Spinal cord (tissue), 10 donors: ENCODE results near the gene ALLC. TPM values are rescaled to one million over a fixed set of nuclear protein-coding genes. Genes with fewer than 3 reads are reported as not detected.

Source experiments
- DNase-seq, 6 donors: peaks; one replicate each; pipeline versions ENCODE4 v3.0.0 to v3.0.0-alpha.2; 2013 to 2015; ENCODE audit warnings: low spot score in 6 of 6, low read depth in 4 of 6
- H3K27ac ChIP-seq: one replicate; pipeline ENCODE4 v1.5.1; 2013; ENCODE audit warnings: low read depth, low read length, control low read depth
- H3K27me3 ChIP-seq: one replicate; pipeline ENCODE4 v1.6.1; 2013; ENCODE audit warnings: low read length; ENCODE audit not compliant: control insufficient read depth, insufficient read depth
- H3K36me3 ChIP-seq: one replicate; pipeline ENCODE4 v1.6.1; 2013; ENCODE audit warnings: low read length; ENCODE audit not compliant: control insufficient read depth, insufficient read depth
- H3K4me1 ChIP-seq: one replicate; pipeline ENCODE4 v1.6.1; 2013; ENCODE audit warnings: low read length; ENCODE audit not compliant: control insufficient read depth, insufficient read depth
- H3K4me3 ChIP-seq: one replicate; pipeline ENCODE4 v1.5.1; 2013; ENCODE audit warnings: low read depth, low read length, control low read depth
- H3K9me3 ChIP-seq: one replicate; pipeline ENCODE4 v1.6.1; 2013; ENCODE audit warnings: low read length; ENCODE audit not compliant: control insufficient read depth, insufficient read depth
- WGBS: methylation state at CpG from one replicate; pipeline ENCODE4 v1.1.5; 2013; ENCODE audit warnings: missing lambda C conversion rate; ENCODE audit not compliant: insufficient coverage; 5-methylcytosine and 5-hydroxymethylcytosine counted together
- polyA plus RNA-seq, 2 donors: library from polyadenylated mRNA; unstranded; fragments of 120-200 nt; gene quantifications; one replicate each; pipeline ENCODE4 v1.2.1, GENCODE V29; 2013; ENCODE audit not compliant: insufficient read length in 2 of 2
- total RNA-seq, 2 donors: library from RNA; depleted of rRNA in 1 of 2; stranded (reverse); fragments of 120-200 nt in 1 of 2; fragments of >200 nt in 1 of 2; gene quantifications; one replicate each; pipeline versions ENCODE4 v1.2.3 to v1.2.4, GENCODE V29; 2013 to 2014
- donor health status: healthy.

The ALLC gene
- total and polyA plus RNA-seq, 4 donors = 0.71 to 8.2 (median 1.6) TPM

DNA sequence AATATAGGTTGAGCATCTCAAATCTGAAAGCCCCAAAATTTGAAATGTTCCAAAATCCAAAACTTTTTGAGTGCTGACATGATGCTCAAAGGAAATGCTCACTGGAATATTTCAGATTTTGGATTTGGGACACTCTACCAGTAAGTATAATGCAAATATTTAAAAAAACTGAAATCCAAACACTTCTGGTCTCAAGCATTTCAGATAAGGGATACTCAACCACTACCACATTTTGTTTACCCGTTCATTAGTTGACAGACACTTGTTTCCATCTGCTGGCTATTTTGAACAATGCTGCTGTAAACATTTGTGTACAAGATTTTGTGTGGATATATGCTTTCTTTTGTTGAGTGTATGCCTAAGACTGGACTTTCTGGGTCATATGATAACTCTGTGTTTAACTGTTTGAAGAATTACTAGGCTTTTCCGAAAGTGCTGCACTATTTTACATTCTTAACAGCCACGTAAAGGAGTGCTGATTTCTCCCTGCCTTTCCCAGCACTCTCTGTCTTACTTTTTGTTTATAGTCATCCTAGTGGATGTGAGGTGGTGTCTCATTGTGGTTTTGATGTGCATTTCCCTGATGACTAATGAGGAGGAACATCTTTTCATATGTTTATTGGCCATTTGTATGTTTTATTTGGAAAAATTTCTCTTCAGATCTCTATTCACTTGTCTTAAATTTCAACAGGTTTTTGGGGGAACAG, 25.9 kb downstream of the ALLC start:
- Histone ChIP-seq H3K4me3 (no peak overlapping the region), H3K36me3 (no peaks in the 10 kb centered on the region), H3K27ac (no peak overlapping the region), H3K9me3 (no peaks in the 10 kb centered on the region), H3K27me3 (no peaks in the 10 kb centered on the region), H3K4me1 (no peaks in the 10 kb centered on the region)
- DNase-seq = no peak
- no CpG with 5 or more reads among the region's 3 CpGs for WGBS

DNA sequence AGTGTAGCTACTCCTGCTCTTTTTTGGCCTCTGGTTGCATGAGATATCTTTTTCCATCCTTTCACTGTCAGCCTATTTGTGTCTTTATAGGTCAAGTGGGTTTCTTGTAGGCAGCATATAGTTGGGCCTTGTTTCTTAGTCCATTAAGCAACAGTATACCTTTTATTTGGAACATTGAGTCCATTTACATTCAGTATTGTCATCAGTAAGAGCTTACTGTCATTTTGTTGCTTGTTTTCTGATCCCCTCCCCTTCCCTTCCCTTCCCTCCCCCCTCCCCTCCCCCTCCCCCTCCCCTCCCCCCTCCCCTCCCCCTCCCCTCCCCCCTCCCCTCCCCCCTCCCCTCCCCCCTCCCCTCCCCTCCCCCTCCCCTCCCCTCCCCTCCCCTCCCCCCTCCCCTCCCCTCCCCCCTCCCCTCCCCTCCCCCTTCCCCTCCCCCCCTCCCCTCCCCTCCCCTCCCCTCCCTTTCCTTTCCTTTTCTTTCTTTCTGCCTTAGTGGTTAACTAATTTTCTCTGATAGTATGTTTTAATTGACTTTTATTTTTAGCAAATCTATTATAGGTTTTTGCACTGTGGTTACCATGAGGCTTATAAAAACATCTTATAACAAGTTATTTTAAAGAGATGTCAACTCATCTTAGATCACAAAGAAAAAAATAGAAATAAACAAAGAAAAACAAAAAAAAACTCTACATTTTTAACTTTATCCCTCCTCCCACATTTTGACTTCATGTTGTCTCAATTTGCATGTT, 32.2 kb downstream of the ALLC start:
- H3K4me3 ChIP-seq = no peak overlapping the region
- DNase-seq = no peak

DNA sequence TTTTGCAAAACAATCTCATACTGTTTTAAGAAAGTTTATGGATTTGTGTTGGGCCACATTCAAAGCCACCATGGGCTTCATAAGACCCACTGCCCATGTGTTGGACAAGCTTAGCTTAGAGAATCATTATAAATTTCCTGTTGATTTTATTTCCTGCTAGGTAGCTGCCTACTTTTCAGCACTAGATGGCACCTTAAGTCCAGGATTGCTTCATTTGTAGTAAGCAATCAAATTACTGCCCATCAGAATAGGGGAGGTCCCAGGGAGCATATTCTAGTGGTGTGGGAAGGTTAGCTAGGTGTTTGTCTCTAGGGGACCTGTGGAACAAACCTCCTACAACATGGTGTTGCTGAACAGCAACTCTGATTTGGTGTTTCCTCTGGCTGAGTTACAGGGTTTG, 34.4 kb downstream of the ALLC start:
- H3K9me3 ChIP-seq = no peaks in the 10 kb centered on the region
- H3K4me3 ChIP-seq = no peak overlapping the region
- H3K27ac ChIP-seq = no peak overlapping the region
- no peaks in the 10 kb centered on the region for H3K27me3 ChIP-seq
- no peaks in the 10 kb centered on the region for H3K4me1 ChIP-seq
- no peaks in the 10 kb centered on the region for H3K36me3 ChIP-seq
- peak in 3 of 6 donors; percentile 26 to 78 (median 58) for DNase-seq

More for the DNA sequence above, 32.2 kb downstream of the ALLC start:
- Histone ChIP-seq H3K27me3 (no peaks in the 10 kb centered on the region), H3K4me1 (no peaks in the 10 kb centered on the region), H3K36me3 (no peaks in the 10 kb centered on the region), H3K9me3 (no peaks in the 10 kb centered on the region), H3K27ac (no peak overlapping the region)

DNA sequence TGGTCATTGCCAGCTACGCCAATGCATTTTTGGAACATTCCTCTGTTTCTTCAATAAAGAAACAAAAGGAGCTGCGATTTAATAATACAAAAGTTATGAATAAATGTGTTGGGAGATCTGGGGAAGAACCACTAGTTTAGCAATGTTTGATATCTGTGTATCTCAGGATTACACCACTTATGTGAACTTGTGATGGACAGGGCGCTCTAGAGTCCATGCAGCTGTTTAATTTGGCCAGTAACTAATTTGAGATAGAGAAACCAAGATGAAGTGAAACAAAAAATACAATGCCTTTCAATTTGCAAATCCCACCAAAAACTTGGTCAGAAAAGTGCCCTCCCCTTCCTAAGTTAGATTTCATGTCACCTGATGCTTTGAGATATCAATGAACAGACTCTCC, 38.5 kb downstream of the ALLC start:
- WGBS = no CpG with 5 or more reads among the region's 3 CpGs
- H3K4me1 ChIP-seq = no peaks in the 10 kb centered on the region
- H3K9me3 ChIP-seq = no peaks in the 10 kb centered on the region
- H3K27me3 ChIP-seq = no peaks in the 10 kb centered on the region
- H3K27ac ChIP-seq = no peak overlapping the region
- no peak for DNase-seq
- no peak overlapping the region for H3K4me3 ChIP-seq
- H3K36me3 ChIP-seq = no peaks in the 10 kb centered on the region

DNA sequence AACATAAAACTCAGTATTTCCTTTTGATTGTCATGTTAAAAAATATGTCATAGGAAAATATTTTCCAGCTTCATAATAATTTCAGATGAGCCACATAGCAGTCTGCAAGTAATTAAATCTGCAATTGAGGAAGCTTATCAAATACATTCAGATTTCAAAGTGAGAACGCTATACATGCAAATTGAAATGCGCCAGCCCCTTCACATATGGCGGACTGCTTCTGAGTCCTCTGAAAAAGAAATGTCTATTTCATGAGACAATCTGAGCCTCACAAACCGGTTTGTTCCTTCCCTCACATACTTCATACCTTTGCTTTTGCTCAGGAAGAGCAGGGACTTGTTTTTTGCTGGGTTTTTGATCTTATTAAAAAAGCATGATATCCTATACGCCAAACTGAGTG, 43.1 kb downstream of the ALLC start:
- Histone ChIP-seq H3K27me3 (peaks cover 16% of the 10 kb centered on the region), H3K27ac (no peak overlapping the region), H3K9me3 (no peaks in the 10 kb centered on the region), H3K4me1 (peaks cover 9% of the 10 kb centered on the region), H3K36me3 (no peaks in the 10 kb centered on the region), H3K4me3 (no peak overlapping the region)
- WGBS = 100% methylated on average over 1 of the region's 5 CpGs
- peak in 1 of 6 donors; percentile 59 for DNase-seq

DNA sequence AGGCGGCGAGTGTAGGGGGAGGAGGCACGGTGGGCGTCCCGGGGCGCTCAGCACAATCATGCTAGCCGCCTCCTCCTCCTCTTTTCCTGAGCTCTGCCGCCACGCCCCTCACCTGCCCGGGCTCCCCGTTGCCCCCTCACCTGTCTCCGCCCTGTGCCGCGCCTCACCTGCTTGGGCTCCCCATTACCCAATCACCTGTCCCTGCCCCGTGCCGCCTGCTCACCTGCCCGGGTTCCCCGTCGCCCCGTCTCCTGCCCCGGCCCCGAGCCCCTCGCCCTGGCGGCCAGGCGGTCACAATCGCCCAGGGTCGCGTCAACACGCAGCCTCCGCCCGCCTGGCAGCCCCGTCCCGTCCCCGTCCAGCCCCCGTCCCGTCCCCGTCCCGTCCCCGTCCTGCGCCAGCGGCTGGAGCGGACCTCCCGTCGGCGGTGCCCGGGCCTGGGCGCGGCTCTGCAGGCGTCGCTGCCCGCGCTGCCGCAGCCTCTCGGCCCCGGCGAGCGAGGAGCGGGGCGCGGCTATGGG, 45.3 kb downstream of the ALLC start, which contains the start of gene DCDC2C:
Gene DCDC2C (plus strand): TSS at position 340 of the 521 bp plus-strand sequence. CDS start 177 bp downstream, at position 517.
- under 1% methylated on average over 57 of the region's 60 CpGs for WGBS
- Histone ChIP-seq H3K36me3 (no peaks in the 10 kb centered on the region), H3K4me3 (no peak within 1 kb of the TSS), H3K9me3 (no peaks in the 10 kb centered on the region), H3K4me1 (peaks cover 12% of the 10 kb centered on the region), H3K27ac (no peak within 1 kb of the TSS), H3K27me3 (peaks cover 16% of the 10 kb centered on the region)
- DNase-seq = no peak

DNA sequence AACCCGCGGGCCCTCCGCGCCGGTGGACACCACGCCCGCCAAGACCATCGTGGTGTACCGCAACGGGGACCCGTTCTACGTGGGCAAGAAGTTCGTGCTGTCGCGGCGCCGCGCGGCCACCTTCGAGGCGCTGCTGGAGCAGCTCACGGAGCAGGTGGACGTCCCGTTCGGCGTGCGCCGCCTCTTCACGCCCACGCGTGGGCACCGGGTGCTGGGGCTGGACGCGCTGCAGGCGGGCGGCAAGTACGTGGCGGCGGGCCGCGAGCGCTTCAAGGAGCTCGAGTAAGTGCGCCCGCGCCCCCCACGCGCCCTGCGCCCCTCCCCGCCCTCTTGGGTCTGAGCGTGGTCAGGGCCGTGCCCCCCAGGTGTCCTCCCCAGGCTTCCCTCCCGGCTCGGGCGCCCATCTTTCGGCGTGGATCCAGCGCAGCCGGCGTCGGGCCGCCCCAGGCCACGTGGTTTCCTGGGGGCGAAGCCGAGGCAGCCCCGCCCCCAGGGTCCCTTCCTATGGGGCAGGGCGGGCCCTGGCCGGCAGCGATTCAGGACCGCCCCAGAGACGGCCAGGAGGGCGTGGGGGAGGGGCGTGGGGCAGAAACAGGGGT, 45.9 kb downstream of the ALLC start:
- Histone ChIP-seq H3K4me3 (no peak overlapping the region), H3K4me1 (peaks cover 12% of the 10 kb centered on the region)

DNA sequence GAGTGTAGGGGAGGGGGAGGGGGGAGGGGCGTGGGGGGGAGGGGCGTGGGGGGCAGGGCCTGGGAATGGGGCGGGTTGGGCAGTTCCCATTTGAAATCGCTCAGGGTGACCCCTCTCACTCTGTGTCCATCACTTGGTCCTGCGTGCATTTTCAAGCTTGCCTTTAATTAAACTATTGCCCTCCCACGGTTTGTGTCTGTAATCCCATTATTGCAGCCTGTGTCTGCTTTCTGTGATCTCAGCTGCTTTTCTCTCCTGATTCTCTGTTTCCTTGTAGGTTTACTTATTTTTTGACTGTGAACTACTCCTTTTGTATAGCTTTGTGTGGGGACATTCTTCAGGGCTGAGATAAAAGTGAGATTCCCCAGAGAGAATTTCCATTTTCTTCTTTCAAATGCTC, 46.7 kb downstream of the ALLC start:
- Histone ChIP-seq H3K4me3 (no peak overlapping the region), H3K27ac (no peak overlapping the region), H3K36me3 (no peaks in the 10 kb centered on the region), H3K27me3 (peaks cover 16% of the 10 kb centered on the region), H3K4me1 (peaks cover 12% of the 10 kb centered on the region), H3K9me3 (no peaks in the 10 kb centered on the region)
- peak in 2 of 6 donors; percentile 41 to 43 for DNase-seq
- 0% methylated on average over 2 of the region's 6 CpGs for WGBS

More for the DNA sequence above, 45.9 kb downstream of the ALLC start:
- WGBS = 17% methylated on average over 66 of the region's 73 CpGs
- DNase-seq = peak in 1 of 6 donors; percentile 7
- Histone ChIP-seq H3K27ac (no peak overlapping the region), H3K9me3 (no peaks in the 10 kb centered on the region), H3K27me3 (peaks cover 16% of the 10 kb centered on the region), H3K36me3 (no peaks in the 10 kb centered on the region)

DNA sequence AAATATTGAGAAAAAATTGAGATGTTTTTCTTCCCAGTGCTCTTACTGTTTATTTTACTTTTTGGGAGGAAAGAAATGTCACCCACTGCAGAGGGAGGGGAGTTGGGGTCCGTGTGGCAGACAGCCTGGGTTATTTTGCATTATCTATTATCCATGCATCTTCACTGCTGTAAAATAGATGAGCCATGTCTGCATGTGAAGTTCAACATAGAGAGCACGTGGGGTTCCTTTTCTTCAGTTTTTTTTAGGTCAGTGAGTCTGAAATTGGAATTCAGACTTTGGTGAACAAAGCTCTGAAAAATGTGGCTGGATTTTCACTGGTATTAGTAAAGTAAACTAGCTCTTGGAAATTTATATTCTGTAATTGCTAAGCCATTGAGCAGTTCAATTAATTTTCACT, 47.8 kb downstream of the ALLC start:
- Histone ChIP-seq H3K4me1 (peaks cover 12% of the 10 kb centered on the region), H3K27ac (no peak overlapping the region), H3K36me3 (no peaks in the 10 kb centered on the region), H3K4me3 (no peak overlapping the region), H3K27me3 (peaks cover 16% of the 10 kb centered on the region), H3K9me3 (no peaks in the 10 kb centered on the region)
- 0% methylated on average over 1 of the region's 2 CpGs for WGBS
- peak in 2 of 6 donors; percentile 29 to 39 for DNase-seq
